Rectal smooth muscle tissue (tissue), 1 donor: ENCODE results near the gene RBX1.

Source experiments
- H3K27ac ChIP-seq: one replicate; pipeline ENCODE4 v1.7.0; 2013; ENCODE audit warnings: low read depth, low read length, inconsistent platforms
- H3K27me3 ChIP-seq: one replicate; pipeline ENCODE4 v1.7.0; 2013; ENCODE audit warnings: low read length; ENCODE audit not compliant: control insufficient read depth, insufficient read depth
- H3K36me3 ChIP-seq: one replicate; pipeline ENCODE4 v1.7.0; 2013; ENCODE audit warnings: low read length; ENCODE audit not compliant: control insufficient read depth, insufficient read depth
- H3K4me1 ChIP-seq: one replicate; pipeline ENCODE4 v1.7.0; 2013; ENCODE audit warnings: low read length; ENCODE audit not compliant: control insufficient read depth, insufficient read depth
- H3K4me3 ChIP-seq: one replicate; pipeline ENCODE4 v1.7.0; 2013; ENCODE audit warnings: low read length
- H3K9ac ChIP-seq: one replicate; pipeline ENCODE4 v1.7.0; 2013; ENCODE audit warnings: low read length

The RBX1 gene

GRCh38 chr22:40953471-40953870 lies 2.3 kb downstream of the RBX1 start:
- peaks cover 7% of the 10 kb centered on the region for H3K4me1 ChIP-seq
- H3K27me3 ChIP-seq = no peaks in the 10 kb centered on the region
- H3K36me3 ChIP-seq = peaks cover 3% of the 10 kb centered on the region
- no peak overlapping the region for H3K4me3 ChIP-seq
- H3K27ac ChIP-seq = no peak overlapping the region
- H3K9ac ChIP-seq = no peak overlapping the region

GRCh38 chr22:40954113-40954512 lies 2.9 kb downstream of the RBX1 start:
- Histone ChIP-seq H3K27me3 (no peaks in the 10 kb centered on the region), H3K27ac (no peak overlapping the region), H3K36me3 (peaks cover 3% of the 10 kb centered on the region), H3K4me1 (peaks cover 7% of the 10 kb centered on the region), H3K9ac (no peak overlapping the region), H3K4me3 (no peak overlapping the region)

GRCh38 chr22:40955571-40955970 lies 4.4 kb downstream of the RBX1 start:
- H3K27me3 ChIP-seq = no peaks in the 10 kb centered on the region
- H3K9ac ChIP-seq = no peak overlapping the region
- no peak overlapping the region for H3K4me3 ChIP-seq
- peaks cover 7% of the 10 kb centered on the region for H3K4me1 ChIP-seq
- H3K36me3 ChIP-seq = peaks cover 3% of the 10 kb centered on the region
- H3K27ac ChIP-seq = no peak overlapping the region

GRCh38 chr22:40957601-40958000 lies 6.4 kb downstream of the RBX1 start:
- Histone ChIP-seq H3K27me3 (no peaks in the 10 kb centered on the region), H3K36me3 (peaks cover 3% of the 10 kb centered on the region), H3K4me3 (no peak overlapping the region), H3K4me1 (peaks cover 2% of the 10 kb centered on the region), H3K27ac (no peak overlapping the region), H3K9ac (no peak overlapping the region)

GRCh38 chr22:40958299-40958698 lies 7.1 kb downstream of the RBX1 start:
- H3K27me3 ChIP-seq = no peaks in the 10 kb centered on the region
- peaks cover 3% of the 10 kb centered on the region for H3K36me3 ChIP-seq
- H3K4me1 ChIP-seq = peaks cover 2% of the 10 kb centered on the region
- no peak overlapping the region for H3K9ac ChIP-seq
- no peak overlapping the region for H3K4me3 ChIP-seq
- no peak overlapping the region for H3K27ac ChIP-seq

- H3K27ac ChIP-seq = no peak overlapping the region
- no peaks in the 10 kb centered on the region for H3K4me1 ChIP-seq
- H3K27me3 ChIP-seq = no peaks in the 10 kb centered on the region
- H3K36me3 ChIP-seq = peaks cover 15% of the 10 kb centered on the region
- H3K9ac ChIP-seq = no peak overlapping the region
- no peak overlapping the region for H3K4me3 ChIP-seq
Measured at GRCh38 chr22:40960145-40960544, 9.0 kb downstream of the RBX1 start.

GRCh38 chr22:40965936-40966725 lies 15.0 kb downstream of the RBX1 start:
- H3K27me3 ChIP-seq = no peaks in the 10 kb centered on the region
- H3K27ac ChIP-seq = no peak overlapping the region

GRCh38 chr22:40966726-40967085 lies 15.5 kb downstream of the RBX1 start:
- peaks cover 14% of the 10 kb centered on the region for H3K36me3 ChIP-seq
- H3K27me3 ChIP-seq = no peaks in the 10 kb centered on the region
- no peak overlapping the region for H3K27ac ChIP-seq
- no peaks in the 10 kb centered on the region for H3K4me1 ChIP-seq
- H3K4me3 ChIP-seq = no peak overlapping the region
- H3K9ac ChIP-seq = no peak overlapping the region

More at GRCh38 chr22:40965936-40966725, 15.0 kb downstream of the RBX1 start:
- peaks cover 14% of the 10 kb centered on the region for H3K36me3 ChIP-seq
- no peak overlapping the region for H3K4me3 ChIP-seq
- H3K4me1 ChIP-seq = no peaks in the 10 kb centered on the region
- no peak overlapping the region for H3K9ac ChIP-seq

- Histone ChIP-seq H3K9ac (no peak overlapping the region), H3K36me3 (peaks cover 17% of the 10 kb centered on the region), H3K4me1 (no peaks in the 10 kb centered on the region), H3K4me3 (no peak overlapping the region), H3K27me3 (no peaks in the 10 kb centered on the region), H3K27ac (no peak overlapping the region)
Measured at GRCh38 chr22:40967111-40967760, 16.1 kb downstream of the RBX1 start.

- no peaks in the 10 kb centered on the region for H3K27me3 ChIP-seq
- peaks cover 9% of the 10 kb centered on the region for H3K36me3 ChIP-seq
- no peak overlapping the region for H3K4me3 ChIP-seq
- no peak overlapping the region for H3K27ac ChIP-seq
- no peaks in the 10 kb centered on the region for H3K4me1 ChIP-seq
- no peak overlapping the region for H3K9ac ChIP-seq
Measured at GRCh38 chr22:40972587-40972986, 21.4 kb downstream of the RBX1 start.

- Histone ChIP-seq H3K27me3 (no peaks in the 10 kb centered on the region), H3K4me1 (no peaks in the 10 kb centered on the region), H3K36me3 (peaks cover 9% of the 10 kb centered on the region), H3K4me3 (no peak overlapping the region), H3K27ac (no peak overlapping the region), H3K9ac (no peak overlapping the region)
Measured at GRCh38 chr22:40973144-40973543, 22.0 kb downstream of the RBX1 start.

GRCh38 chr22:40975366-40975765 lies 24.2 kb downstream of the RBX1 start:
- Histone ChIP-seq H3K27me3 (no peaks in the 10 kb centered on the region), H3K4me3 (no peak overlapping the region), H3K9ac (no peak overlapping the region), H3K36me3 (peaks cover 9% of the 10 kb centered on the region), H3K27ac (no peak overlapping the region), H3K4me1 (no peaks in the 10 kb centered on the region)
